GM12878 (cell line): Measurements from ENCODE around the gene MS4A6A.

Experiments used
- NR2C2 ChIP-seq: IDR thresholded peaks from 2 replicates; pipeline ENCODE4 v1.6.1; 2011; ENCODE audit warnings: borderline replicate concordance, low read depth; ENCODE audit not compliant: control insufficient read depth, insufficient read length
- SMC3 ChIP-seq: IDR thresholded peaks from 2 replicates; pipeline ENCODE4 v1.6.1; 2011; ENCODE audit warnings: low read length, improper control_type of control experiment, borderline replicate concordance
- TCF12 ChIP-seq: IDR thresholded peaks from 2 replicates; pipeline ENCODE4 v1.6.1; 2011; ENCODE audit warnings: low read depth, mild to moderate bottlenecking, low read length
- TF ChIP-seq, protein P1 (sequence below): IDR thresholded peaks from 2 replicates; pipeline ENCODE4 v1.6.1; 2012; ENCODE audit warnings: mild to moderate bottlenecking, low read depth, low read length
- TF ChIP-seq, protein P2 (sequence below), 3 experiments: IDR thresholded peaks in 2 of 3; conservative IDR thresholded peaks in 1 of 3; 2 replicates each; pipeline ENCODE4 v1.5.1; 2011; ENCODE audit warnings: low read depth in 3 of 3, low read length in 3 of 3, mild to moderate bottlenecking in 3 of 3, control low read depth in 2 of 3, moderate library complexity in 2 of 3, inconsistent platforms in 1 of 3, mixed read lengths in 1 of 3; ENCODE audit not compliant: control insufficient read depth in 2 of 3, insufficient read depth in 1 of 3; ENCODE audit errors: extremely low read depth in 1 of 3
- TF ChIP-seq, protein P3 (sequence below): fragments of 450-650 bp; formaldehyde crosslinking; IDR thresholded peaks from 2 replicates; pipeline ENCODE4 v1.5.0; 2022; ENCODE audit warnings: mild to moderate bottlenecking, missing genetic modification characterization

DNA sequence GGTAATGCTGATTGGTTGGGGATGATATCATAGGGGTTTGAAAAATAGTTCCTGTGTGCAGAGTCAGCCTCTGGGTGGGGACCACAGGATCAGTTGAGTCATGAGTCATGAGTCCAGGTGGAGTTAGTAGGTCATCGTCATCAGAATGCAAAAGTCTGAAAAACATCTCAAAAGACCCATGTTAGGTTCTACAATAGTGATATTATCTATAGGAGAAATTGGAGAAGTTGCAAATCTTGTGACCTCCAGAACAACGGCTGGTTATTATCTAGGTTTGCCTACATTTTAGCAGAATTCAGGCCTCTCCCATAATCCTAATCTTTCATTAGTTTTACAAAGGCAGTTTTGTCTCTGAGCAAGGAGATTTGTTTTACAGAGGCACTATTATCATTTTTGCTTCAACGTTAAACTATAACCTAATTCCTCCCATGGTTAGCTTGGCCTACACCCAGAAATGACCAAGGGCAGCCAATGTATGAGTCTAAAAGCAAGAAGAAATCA lies 55.5 kb downstream of the MS4A6A start:
- TF ChIP-seq SMC3 (no peak), TCF12 (no peak), NR2C2 (no peak)
- TF ChIP-seq, protein P1, sequence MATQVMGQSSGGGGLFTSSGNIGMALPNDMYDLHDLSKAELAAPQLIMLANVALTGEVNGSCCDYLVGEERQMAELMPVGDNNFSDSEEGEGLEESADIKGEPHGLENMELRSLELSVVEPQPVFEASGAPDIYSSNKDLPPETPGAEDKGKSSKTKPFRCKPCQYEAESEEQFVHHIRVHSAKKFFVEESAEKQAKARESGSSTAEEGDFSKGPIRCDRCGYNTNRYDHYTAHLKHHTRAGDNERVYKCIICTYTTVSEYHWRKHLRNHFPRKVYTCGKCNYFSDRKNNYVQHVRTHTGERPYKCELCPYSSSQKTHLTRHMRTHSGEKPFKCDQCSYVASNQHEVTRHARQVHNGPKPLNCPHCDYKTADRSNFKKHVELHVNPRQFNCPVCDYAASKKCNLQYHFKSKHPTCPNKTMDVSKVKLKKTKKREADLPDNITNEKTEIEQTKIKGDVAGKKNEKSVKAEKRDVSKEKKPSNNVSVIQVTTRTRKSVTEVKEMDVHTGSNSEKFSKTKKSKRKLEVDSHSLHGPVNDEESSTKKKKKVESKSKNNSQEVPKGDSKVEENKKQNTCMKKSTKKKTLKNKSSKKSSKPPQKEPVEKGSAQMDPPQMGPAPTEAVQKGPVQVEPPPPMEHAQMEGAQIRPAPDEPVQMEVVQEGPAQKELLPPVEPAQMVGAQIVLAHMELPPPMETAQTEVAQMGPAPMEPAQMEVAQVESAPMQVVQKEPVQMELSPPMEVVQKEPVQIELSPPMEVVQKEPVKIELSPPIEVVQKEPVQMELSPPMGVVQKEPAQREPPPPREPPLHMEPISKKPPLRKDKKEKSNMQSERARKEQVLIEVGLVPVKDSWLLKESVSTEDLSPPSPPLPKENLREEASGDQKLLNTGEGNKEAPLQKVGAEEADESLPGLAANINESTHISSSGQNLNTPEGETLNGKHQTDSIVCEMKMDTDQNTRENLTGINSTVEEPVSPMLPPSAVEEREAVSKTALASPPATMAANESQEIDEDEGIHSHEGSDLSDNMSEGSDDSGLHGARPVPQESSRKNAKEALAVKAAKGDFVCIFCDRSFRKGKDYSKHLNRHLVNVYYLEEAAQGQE: no peak
- TF ChIP-seq, protein P2, sequence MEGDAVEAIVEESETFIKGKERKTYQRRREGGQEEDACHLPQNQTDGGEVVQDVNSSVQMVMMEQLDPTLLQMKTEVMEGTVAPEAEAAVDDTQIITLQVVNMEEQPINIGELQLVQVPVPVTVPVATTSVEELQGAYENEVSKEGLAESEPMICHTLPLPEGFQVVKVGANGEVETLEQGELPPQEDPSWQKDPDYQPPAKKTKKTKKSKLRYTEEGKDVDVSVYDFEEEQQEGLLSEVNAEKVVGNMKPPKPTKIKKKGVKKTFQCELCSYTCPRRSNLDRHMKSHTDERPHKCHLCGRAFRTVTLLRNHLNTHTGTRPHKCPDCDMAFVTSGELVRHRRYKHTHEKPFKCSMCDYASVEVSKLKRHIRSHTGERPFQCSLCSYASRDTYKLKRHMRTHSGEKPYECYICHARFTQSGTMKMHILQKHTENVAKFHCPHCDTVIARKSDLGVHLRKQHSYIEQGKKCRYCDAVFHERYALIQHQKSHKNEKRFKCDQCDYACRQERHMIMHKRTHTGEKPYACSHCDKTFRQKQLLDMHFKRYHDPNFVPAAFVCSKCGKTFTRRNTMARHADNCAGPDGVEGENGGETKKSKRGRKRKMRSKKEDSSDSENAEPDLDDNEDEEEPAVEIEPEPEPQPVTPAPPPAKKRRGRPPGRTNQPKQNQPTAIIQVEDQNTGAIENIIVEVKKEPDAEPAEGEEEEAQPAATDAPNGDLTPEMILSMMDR (IDR thresholded peaks at IDR 0.05 in 2 of 3, conservative IDR thresholded peaks at IDR 0.05 in 1 of 3; ENCODE audit: control insufficient read depth in 2 of 3, extremely low read depth in 1 of 3, insufficient read depth in 1 of 3, low read depth in 3 of 3, low read length in 3 of 3): no peak
- TF ChIP-seq, protein P3, sequence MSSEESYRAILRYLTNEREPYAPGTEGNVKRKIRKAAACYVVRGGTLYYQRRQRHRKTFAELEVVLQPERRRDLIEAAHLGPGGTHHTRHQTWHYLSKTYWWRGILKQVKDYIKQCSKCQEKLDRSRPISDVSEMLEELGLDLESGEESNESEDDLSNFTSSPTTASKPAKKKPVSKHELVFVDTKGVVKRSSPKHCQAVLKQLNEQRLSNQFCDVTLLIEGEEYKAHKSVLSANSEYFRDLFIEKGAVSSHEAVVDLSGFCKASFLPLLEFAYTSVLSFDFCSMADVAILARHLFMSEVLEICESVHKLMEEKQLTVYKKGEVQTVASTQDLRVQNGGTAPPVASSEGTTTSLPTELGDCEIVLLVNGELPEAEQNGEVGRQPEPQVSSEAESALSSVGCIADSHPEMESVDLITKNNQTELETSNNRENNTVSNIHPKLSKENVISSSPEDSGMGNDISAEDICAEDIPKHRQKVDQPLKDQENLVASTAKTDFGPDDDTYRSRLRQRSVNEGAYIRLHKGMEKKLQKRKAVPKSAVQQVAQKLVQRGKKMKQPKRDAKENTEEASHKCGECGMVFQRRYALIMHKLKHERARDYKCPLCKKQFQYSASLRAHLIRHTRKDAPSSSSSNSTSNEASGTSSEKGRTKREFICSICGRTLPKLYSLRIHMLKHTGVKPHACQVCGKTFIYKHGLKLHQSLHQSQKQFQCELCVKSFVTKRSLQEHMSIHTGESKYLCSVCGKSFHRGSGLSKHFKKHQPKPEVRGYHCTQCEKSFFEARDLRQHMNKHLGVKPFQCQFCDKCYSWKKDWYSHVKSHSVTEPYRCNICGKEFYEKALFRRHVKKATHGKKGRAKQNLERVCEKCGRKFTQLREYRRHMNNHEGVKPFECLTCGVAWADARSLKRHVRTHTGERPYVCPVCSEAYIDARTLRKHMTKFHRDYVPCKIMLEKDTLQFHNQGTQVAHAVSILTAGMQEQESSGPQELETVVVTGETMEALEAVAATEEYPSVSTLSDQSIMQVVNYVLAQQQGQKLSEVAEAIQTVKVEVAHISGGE (CRISPR knock-in tag): no peak
